Measurements from ENCODE around the gene CCDC8.

- TF ChIP-seq CTCF (IDR thresholded peaks at IDR 0.05) (no peak), ZFX (IDR thresholded peaks at IDR 0.05; ENCODE audit: borderline replicate concordance) (no peak)
Observed at GRCh38 chr19:46380690-46381089, 32.7 kb downstream of the CCDC8 start.
